Left ventricle myocardium inferior (tissue), 1 donor: ENCODE results near the gene CACNA1G. TPM values are rescaled to one million over a fixed set of nuclear protein-coding genes. Genes with fewer than 3 reads are reported as not detected.

Source experiments
- DNase-seq: peaks from one replicate; pipeline ENCODE4 v3.0.0-alpha.2; 2020
- H3K27ac ChIP-seq: fragments of 200-600 bp; replicated peaks from 2 replicates; pipeline ENCODE4 v1.8.0; 2021
- H3K27me3 ChIP-seq: fragments of 200-600 bp; 2 replicates; pipeline ENCODE4 v1.8.0; 2021; ENCODE audit warnings: low read depth
- H3K36me3 ChIP-seq: fragments of 200-600 bp; 2 replicates; pipeline ENCODE4 v1.8.0; 2021
- H3K4me1 ChIP-seq: fragments of 200-600 bp; 2 replicates; pipeline ENCODE4 v1.8.0; 2021
- H3K4me3 ChIP-seq: fragments of 200-600 bp; 2 replicates; pipeline ENCODE4 v1.8.0; 2021; ENCODE audit warnings: mild to moderate bottlenecking, moderate library complexity
- H3K9me3 ChIP-seq: fragments of 200-600 bp; replicated peaks from 2 replicates; pipeline ENCODE4 v1.8.0; 2021
- intact Hi-C: fragments of 100-400 bp; cut with micrococcal nuclease; formaldehyde crosslinking; loops from one replicate; pipeline ENCODE4 v1.11.0; 2022
- total RNA-seq: library from RNA; stranded (reverse); fragmentation: NEBNext Ultra II Directional; extraction: Animal tissue kit (Norgen Biotek cat#: 25700); gene quantifications from one replicate; pipeline ENCODE4 v1.2.1, GENCODE V29; 2021
- TF ChIP-seq, protein P1 (sequence below): fragments of 200-600 bp; IDR thresholded peaks from 2 replicates; pipeline ENCODE4 v1.8.0; 2021; ENCODE audit warnings: antibody characterized with exemption, mild to moderate bottlenecking, borderline replicate concordance
- donor health status: DM: no; HTN: yes; CAD: no; lungs with severe emphysema.

Gene CACNA1G
- total RNA-seq, 1 donor from 2014 or later: 0.58 TPM

GRCh38 chr17:50596191-50597037 is 35.9 kb downstream of the CACNA1G start:
- intact Hi-C loops: no loop called here
- TF ChIP-seq, protein P1, sequence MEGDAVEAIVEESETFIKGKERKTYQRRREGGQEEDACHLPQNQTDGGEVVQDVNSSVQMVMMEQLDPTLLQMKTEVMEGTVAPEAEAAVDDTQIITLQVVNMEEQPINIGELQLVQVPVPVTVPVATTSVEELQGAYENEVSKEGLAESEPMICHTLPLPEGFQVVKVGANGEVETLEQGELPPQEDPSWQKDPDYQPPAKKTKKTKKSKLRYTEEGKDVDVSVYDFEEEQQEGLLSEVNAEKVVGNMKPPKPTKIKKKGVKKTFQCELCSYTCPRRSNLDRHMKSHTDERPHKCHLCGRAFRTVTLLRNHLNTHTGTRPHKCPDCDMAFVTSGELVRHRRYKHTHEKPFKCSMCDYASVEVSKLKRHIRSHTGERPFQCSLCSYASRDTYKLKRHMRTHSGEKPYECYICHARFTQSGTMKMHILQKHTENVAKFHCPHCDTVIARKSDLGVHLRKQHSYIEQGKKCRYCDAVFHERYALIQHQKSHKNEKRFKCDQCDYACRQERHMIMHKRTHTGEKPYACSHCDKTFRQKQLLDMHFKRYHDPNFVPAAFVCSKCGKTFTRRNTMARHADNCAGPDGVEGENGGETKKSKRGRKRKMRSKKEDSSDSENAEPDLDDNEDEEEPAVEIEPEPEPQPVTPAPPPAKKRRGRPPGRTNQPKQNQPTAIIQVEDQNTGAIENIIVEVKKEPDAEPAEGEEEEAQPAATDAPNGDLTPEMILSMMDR: peak; percentile 27
- Histone ChIP-seq H3K4me3 (no peak overlapping the region), H3K9me3 (no peaks in the 10 kb centered on the region), H3K36me3 (no peaks in the 10 kb centered on the region), H3K27ac (no peak overlapping the region), H3K27me3 (no peaks in the 10 kb centered on the region), H3K4me1 (peaks cover 12% of the 10 kb centered on the region)
- no peak for DNase-seq

DNA sequence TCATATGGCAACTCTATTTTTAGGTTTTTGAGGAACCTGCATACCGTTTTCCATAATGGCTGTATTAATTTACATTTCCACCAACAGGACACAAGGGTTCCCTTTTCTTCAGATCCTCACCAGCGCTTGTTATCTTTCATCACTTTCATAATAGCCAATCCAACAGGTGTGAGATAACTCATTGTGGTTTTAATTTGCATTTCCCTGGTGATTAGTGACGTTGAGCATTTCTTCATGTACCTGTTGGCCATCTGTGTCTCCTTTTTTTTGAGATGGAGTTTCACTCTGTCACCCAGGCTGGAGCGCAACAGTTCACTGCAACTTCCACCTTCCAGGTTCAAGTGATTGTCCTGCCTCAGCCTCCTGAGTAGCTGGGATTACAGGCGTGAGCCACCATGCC is 38.0 kb downstream of the CACNA1G start:
- Histone ChIP-seq H3K27me3 (peaks cover 7% of the 10 kb centered on the region), H3K9me3 (no peaks in the 10 kb centered on the region), H3K27ac (no peak overlapping the region), H3K36me3 (no peaks in the 10 kb centered on the region), H3K4me3 (no peak overlapping the region), H3K4me1 (peaks cover 6% of the 10 kb centered on the region)
- DNase-seq: no peak
- TF ChIP-seq, protein P1: no peak
- intact Hi-C loops: no loop called here

GRCh38 chr17:50599606-50600005 is 39.1 kb downstream of the CACNA1G start:
- Histone ChIP-seq H3K27me3 (peaks cover 7% of the 10 kb centered on the region), H3K36me3 (no peaks in the 10 kb centered on the region), H3K4me1 (peaks cover 16% of the 10 kb centered on the region), H3K9me3 (no peaks in the 10 kb centered on the region), H3K4me3 (no peak overlapping the region), H3K27ac (no peak overlapping the region)
- TF ChIP-seq, protein P1: no peak
- DNase-seq: no peak
- intact Hi-C loops: no loop called here

GRCh38 chr17:50601823-50602375 is 41.4 kb downstream of the CACNA1G start:
- Histone ChIP-seq H3K4me3 (no peak overlapping the region), H3K9me3 (no peaks in the 10 kb centered on the region), H3K36me3 (no peaks in the 10 kb centered on the region), H3K27ac (no peak overlapping the region), H3K4me1 (peaks cover 29% of the 10 kb centered on the region), H3K27me3 (peaks cover 13% of the 10 kb centered on the region)
- intact Hi-C loops: no loop called here
- TF ChIP-seq, protein P1: no peak
- no peak for DNase-seq

DNA sequence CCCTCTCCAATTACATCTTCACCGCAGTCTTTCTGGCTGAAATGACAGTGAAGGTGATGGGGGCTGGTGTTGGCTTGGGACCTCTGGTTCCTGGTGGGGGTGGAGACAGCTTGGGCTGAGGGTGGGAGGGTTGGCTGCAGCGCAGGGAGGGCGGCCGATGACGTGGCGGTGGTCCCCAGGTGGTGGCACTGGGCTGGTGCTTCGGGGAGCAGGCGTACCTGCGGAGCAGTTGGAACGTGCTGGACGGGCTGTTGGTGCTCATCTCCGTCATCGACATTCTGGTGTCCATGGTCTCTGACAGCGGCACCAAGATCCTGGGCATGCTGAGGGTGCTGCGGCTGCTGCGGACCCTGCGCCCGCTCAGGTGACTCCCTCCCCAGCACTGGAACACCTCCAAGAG is 42.3 kb downstream of the CACNA1G start:
- Histone ChIP-seq H3K4me1 (peaks cover 29% of the 10 kb centered on the region), H3K9me3 (no peaks in the 10 kb centered on the region), H3K36me3 (no peaks in the 10 kb centered on the region), H3K4me3 (no peak overlapping the region), H3K27me3 (peaks cover 17% of the 10 kb centered on the region), H3K27ac (no peak overlapping the region)
- DNase-seq: no peak
- intact Hi-C loops: no loop called here
- TF ChIP-seq, protein P1: no peak
